Coronary artery (tissue), 2 donors: Measurements from ENCODE around the gene CERS4.

Experiments
- DNase-seq: peaks from one replicate; pipeline ENCODE4 v3.0.0-alpha.2; 2017; ENCODE audit warnings: low spot score
- H3K27ac ChIP-seq, 2 donors: fragments of 200-600 bp; sonication (generic); one replicate each; pipeline ENCODE4 v1.5.1; 2016 to 2019
- H3K4me3 ChIP-seq: fragments of 200-600 bp; sonication (generic); 2 replicates; pipeline ENCODE4 v1.5.1; 2016; ENCODE audit warnings: mild to moderate bottlenecking, moderate library complexity
- CTCF ChIP-seq: fragments of 200-600 bp; sonication (generic); IDR thresholded peaks from one replicate; pipeline ENCODE4 v1.5.1; 2019; ENCODE audit warnings: antibody characterized with exemption

Gene CERS4

GRCh38 chr19:8238251-8238650 lies 29.1 kb downstream of the CERS4 start:
- DNase-seq: no peak
- H3K4me3 ChIP-seq: no peak overlapping the region
- no peak for TF ChIP-seq CTCF
- H3K27ac ChIP-seq: no peak overlapping the region

GRCh38 chr19:8239528-8240273 lies 30.5 kb downstream of the CERS4 start:
- Histone ChIP-seq H3K27ac (no peak overlapping the region), H3K4me3 (no peak overlapping the region)
- no peak for DNase-seq
- no peak for TF ChIP-seq CTCF

GRCh38 chr19:8240274-8241229 lies 31.4 kb downstream of the CERS4 start:
- H3K4me3 ChIP-seq: peak overlapping the region; percentile 36
- peak; percentile 77 for DNase-seq
- no peak for TF ChIP-seq CTCF

GRCh38 chr19:8241646-8242045 lies 32.5 kb downstream of the CERS4 start:
- Histone ChIP-seq H3K27ac (no peak overlapping the region), H3K4me3 (no peak overlapping the region)
- TF ChIP-seq CTCF: no peak
- DNase-seq: no peak

More at GRCh38 chr19:8240274-8241229, 31.4 kb downstream of the CERS4 start:
- peak overlapping the region in 1 of 2 donors; percentile 40 for H3K27ac ChIP-seq

- no peak for TF ChIP-seq CTCF
- Histone ChIP-seq H3K27ac (no peak overlapping the region), H3K4me3 (no peak overlapping the region)
- DNase-seq: no peak
These were observed 33.1 kb downstream of the CERS4 start for GRCh38 chr19:8242211-8242821.

- DNase-seq: no peak
- no peak for TF ChIP-seq CTCF
- no peak overlapping the region for H3K4me3 ChIP-seq
- H3K27ac ChIP-seq: no peak overlapping the region
These were observed 34.0 kb downstream of the CERS4 start for GRCh38 chr19:8243146-8243545.
